ENCODE measurements around the gene PHLPP1.

PHLPP1 gene

DNA sequence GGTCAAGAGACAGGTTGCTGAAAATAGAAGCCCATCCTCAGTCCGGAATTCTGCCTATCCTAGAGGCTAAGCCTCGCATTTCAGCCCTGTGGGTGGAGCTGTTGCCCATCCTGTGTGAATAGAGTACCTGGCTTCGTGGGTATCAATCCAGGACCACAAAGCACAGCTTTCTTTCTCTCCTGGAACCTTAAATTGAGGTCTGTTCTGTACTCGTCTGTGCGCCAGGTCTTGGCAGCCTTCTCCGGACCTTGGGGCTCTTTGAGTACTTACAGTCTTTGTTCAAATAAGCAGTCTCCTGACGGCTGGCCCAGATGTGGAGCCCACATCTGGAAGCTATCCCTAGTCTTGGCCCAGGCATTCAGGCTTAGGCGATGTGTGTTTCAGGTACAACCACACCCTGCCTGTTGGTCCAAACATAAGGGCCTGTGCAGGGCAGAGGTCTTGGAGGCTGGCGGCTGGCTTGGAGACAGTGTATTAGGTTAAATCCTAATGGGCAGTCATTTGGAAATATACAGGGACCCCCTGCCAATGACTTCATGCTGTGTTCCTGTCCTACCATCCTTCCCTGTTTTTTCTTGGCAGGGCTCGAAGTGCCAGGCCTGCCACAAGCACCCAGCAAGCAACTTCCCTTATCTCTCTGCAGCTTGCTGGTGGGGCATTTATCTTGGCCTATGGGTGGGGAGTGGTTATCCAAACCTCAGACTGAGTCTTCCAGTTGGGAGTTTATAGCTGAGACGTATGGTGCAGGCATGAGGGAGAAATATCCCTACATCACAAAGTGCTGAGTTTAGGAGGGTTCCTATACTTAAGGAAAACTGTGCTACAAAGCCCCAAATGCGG, 310.1 kb downstream of the PHLPP1 start:
- peak in 1 of 2 experiments; percentile 20 for DNase-seq

DNA sequence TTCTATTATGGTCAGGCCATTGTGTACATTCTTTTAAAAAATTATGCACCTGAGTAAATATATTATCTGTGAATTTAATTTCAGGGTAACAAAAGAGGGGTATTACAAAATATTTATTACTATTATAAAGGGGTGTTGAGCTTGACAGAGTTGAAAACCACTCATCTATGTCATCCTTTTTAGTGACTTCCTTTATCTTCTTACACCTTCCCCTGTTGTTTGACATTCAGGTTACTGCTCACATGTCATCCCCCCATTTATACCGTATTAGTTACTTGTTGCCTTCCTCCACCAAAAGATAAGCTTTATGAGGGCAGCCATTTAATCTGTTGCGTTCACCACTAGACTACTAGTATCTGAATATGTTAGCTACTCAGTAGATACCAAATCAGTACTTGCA, 313.0 kb downstream of the PHLPP1 start:
- no peak for DNase-seq

Data from activated CD4-positive, alpha-beta T cell treated with anti-CD3 and anti-CD28 coated beads, Interleukin-2, amount 50 U/mL, for 48 hours (primary cell).